HEK293T (cell line): Measurements from ENCODE around the gene ATOH8.

Source experiments
- BHLHE40 ChIP-seq: fragments of 450-650 bp; IDR thresholded peaks from 2 replicates; pipeline ENCODE4 v1.6.1; 2016; ENCODE audit warnings: mild to moderate bottlenecking, moderate library complexity, borderline replicate concordance
- FOXA1 ChIP-seq: fragments of 450-650 bp; IDR thresholded peaks from 2 replicates; pipeline ENCODE4 v1.6.1; 2016; ENCODE audit warnings: mild to moderate bottlenecking
- FOXM1 ChIP-seq: fragments of 450-650 bp; IDR thresholded peaks from 2 replicates; pipeline ENCODE4 v1.6.1; 2017; ENCODE audit warnings: mild to moderate bottlenecking, borderline replicate concordance
- L3MBTL2 ChIP-seq: fragments of 450-650 bp; conservative IDR thresholded peaks from 2 replicates; pipeline ENCODE4 v1.6.1; 2016; ENCODE audit warnings: mild to moderate bottlenecking
- NFRKB ChIP-seq: fragments of 450-650 bp; IDR thresholded peaks from 2 replicates; pipeline ENCODE4 v1.6.1; 2016; ENCODE audit warnings: mild to moderate bottlenecking, moderate library complexity
- PKNOX1 ChIP-seq: fragments of 450-650 bp; IDR thresholded peaks from 2 replicates; pipeline ENCODE4 v1.6.1; 2016
- SP1 ChIP-seq: fragments of 450-650 bp; IDR thresholded peaks from 2 replicates; pipeline ENCODE4 v1.6.1; 2017
- ZNF384 ChIP-seq: fragments of 450-650 bp; IDR thresholded peaks from 2 replicates; pipeline ENCODE4 v1.6.1; 2016

- no peak for TF ChIP-seq FOXM1
- no peak for TF ChIP-seq SP1
- no peak for TF ChIP-seq BHLHE40
- no peak for TF ChIP-seq FOXA1
- TF ChIP-seq ZNF384: no peak
- TF ChIP-seq NFRKB: no peak
- TF ChIP-seq PKNOX1: no peak
- no peak for TF ChIP-seq L3MBTL2
Observed at GRCh38 chr2:85727798-85728197, 26.0 kb upstream of the ATOH8 start.
